Measurements from ENCODE around the gene TAS1R1. TPM values are rescaled to one million over a fixed set of nuclear protein-coding genes. Genes with fewer than 3 reads are reported as not detected.

Gene TAS1R1
- total and polyA plus RNA-seq, 11 donors = not detected

DNA sequence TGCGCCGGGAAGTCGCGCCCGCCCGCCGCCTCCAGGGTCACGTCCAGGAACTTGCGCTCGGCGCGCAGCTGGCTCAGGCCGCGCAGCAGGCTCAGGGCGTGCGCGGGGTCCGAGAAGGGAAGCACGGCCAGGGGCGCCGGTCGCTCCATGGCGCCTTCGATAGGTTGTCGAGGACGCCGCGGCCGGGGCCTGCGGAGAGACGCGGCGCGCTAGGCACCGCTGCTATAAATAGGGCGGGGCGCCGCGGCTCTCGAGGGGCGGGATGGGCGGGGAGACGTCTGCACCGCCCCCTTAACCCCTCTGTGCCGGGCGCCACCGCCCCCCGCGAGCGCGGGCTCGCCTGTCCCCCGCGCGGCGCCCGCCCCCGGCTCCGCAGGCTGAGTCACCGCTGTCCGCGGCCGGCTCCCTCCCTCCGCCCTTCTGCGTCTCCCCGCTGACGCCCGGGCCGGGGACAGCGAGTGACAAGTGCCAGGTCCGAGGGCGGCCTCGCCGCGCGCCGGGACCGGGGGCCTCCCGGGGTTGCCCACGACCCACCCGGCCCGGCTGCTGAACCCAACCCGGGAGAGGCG, 47.6 kb downstream of the TAS1R1 start, which contains the start of gene KLHL21:
Gene KLHL21, minus strand, starts transcription at position 201 of the 569 bp plus-strand sequence. Its CDS starts 52 bp downstream, at position 149.
- Histone ChIP-seq H3K36me3 (peaks cover 0 to 17% (median 14%) of the 10 kb centered on the region in 9 donors), H3K27ac (peak within 1 kb of the TSS; percentile 92 to 100 (median 99)), H3K27me3 (no peaks in the 10 kb centered on the region), H3K4me3 (peak within 1 kb of the TSS; percentile 72 to 96 (median 86)), H3K4me1 (peaks cover 18 to 61% (median 52%) of the 10 kb centered on the region in 12 donors), H3K9me3 (no peaks in the 10 kb centered on the region)
- TF ChIP-seq, protein P1, sequence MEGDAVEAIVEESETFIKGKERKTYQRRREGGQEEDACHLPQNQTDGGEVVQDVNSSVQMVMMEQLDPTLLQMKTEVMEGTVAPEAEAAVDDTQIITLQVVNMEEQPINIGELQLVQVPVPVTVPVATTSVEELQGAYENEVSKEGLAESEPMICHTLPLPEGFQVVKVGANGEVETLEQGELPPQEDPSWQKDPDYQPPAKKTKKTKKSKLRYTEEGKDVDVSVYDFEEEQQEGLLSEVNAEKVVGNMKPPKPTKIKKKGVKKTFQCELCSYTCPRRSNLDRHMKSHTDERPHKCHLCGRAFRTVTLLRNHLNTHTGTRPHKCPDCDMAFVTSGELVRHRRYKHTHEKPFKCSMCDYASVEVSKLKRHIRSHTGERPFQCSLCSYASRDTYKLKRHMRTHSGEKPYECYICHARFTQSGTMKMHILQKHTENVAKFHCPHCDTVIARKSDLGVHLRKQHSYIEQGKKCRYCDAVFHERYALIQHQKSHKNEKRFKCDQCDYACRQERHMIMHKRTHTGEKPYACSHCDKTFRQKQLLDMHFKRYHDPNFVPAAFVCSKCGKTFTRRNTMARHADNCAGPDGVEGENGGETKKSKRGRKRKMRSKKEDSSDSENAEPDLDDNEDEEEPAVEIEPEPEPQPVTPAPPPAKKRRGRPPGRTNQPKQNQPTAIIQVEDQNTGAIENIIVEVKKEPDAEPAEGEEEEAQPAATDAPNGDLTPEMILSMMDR (IDR thresholded peaks at IDR 0.05) = no peak
- TF ChIP-seq POLR2A (IDR thresholded peaks at IDR 0.05) = peak; percentile 70 to 97
- WGBS, 4 donors = 0 to 1% (median 0%) methylated on average over 14 to 84 of the region's 84 CpGs
- DNase-seq = peak; percentile 92 to 96 (median 94)
- intact Hi-C loops (cut with DNase I) = loop anchor here in 2 of 10 donors (1.0 to 5.0 kb wide), 4 partner anchors 10 to 100 kb away; partner anchors contain the start of genes DNAJC11 (in 1 of the 2), NOL9 (in 1 of the 2) and THAP3 (in 1 of the 2)
- ATAC-seq = peak; percentile 46 to 85 (median 74)

- Histone ChIP-seq H3K36me3 (peaks cover 0 to 11% (median 7%) of the 10 kb centered on the region in 9 donors), H3K27ac (peak overlapping the region; percentile 92 to 100 (median 99)), H3K4me3 (peak overlapping the region; percentile 72 to 96 (median 86)), H3K9me3 (no peaks in the 10 kb centered on the region), H3K4me1 (peaks cover 18 to 55% (median 45%) of the 10 kb centered on the region in 12 donors), H3K27me3 (no peaks in the 10 kb centered on the region)
- intact Hi-C loops (cut with DNase I) = loop anchor here in 1 of 10 donors (2.0 to 5.0 kb wide), 2 partner anchors 21 to 99 kb away; partner anchors contain the start of genes DNAJC11 and THAP3
- ATAC-seq = peak; percentile 4 to 48 (median 28)
- TF ChIP-seq POLR2A (IDR thresholded peaks at IDR 0.05) = no peak
- TF ChIP-seq, protein P1 (IDR thresholded peaks at IDR 0.05) = no peak
- 0 to 2% (median 1%) methylated on average over 36 of the region's 36 CpGs for WGBS, 4 donors
- DNase-seq = peak in 4 of 5 donors; percentile 65 to 79 (median 71)
Measured at GRCh38 chr1:6603238-6603914, 48.3 kb downstream of the TAS1R1 start.

DNA sequence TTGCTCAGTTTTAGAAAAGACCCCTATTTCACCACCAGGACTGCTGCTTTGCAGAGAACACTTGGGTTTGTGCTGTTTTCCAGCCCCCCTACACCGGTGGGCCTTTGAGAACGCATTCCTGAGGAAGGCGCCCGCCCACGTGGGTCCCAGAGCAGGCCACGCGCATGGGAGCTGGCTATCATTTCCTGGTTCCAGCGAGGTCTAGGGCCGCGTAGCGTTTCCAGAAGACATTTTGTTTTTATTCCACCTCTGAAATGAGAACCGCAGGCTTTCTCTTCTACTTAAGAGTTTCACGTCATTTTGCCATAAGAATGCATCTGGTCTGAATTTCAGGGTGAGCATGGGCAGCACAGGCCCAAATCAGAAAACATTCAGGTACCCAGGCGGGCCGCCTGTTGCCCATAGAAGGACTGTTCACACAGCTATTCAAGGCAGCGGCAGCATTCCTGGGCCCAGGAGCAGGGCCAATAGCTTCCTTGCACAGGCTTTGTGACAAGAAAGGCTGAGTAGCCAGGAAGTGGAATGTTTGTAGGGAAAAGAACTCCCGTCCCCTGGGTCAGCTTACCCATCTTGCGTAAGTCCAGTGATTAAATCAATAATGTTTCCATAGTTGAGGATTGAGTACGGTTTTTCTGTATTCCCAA, 48.9 kb downstream of the TAS1R1 start:
- peak; percentile 9 to 64 (median 38) for ATAC-seq
- H3K4me3 ChIP-seq = peak overlapping the region in 11 of 12 donors; percentile 72 to 96 (median 90)
- DNase-seq = peak; percentile 81 to 88 (median 82)
- intact Hi-C loops (cut with DNase I) = loop anchor here in 2 of 10 donors (1.0 to 5.0 kb wide), 3 partner anchors 8 to 98 kb away; partner anchors contain the start of genes DNAJC11 (in 1 of the 2) and THAP3 (in 1 of the 2)
- TF ChIP-seq POLR2A (IDR thresholded peaks at IDR 0.05) = peak in 1 of 2 donors; percentile 31
- TF ChIP-seq, protein P1 (IDR thresholded peaks at IDR 0.05) = peak in 1 of 12 donors; percentile 8
- 5 to 18% (median 11%) methylated on average over 19 of the region's 19 CpGs for WGBS, 4 donors
- H3K27me3 ChIP-seq = no peaks in the 10 kb centered on the region
- peaks cover 16 to 50% (median 41%) of the 10 kb centered on the region in 12 donors for H3K4me1 ChIP-seq
- H3K27ac ChIP-seq = peak overlapping the region; percentile 92 to 100 (median 99)
- H3K36me3 ChIP-seq = peaks cover 0 to 4% (median 2%) of the 10 kb centered on the region in 9 donors
- no peaks in the 10 kb centered on the region for H3K9me3 ChIP-seq

Data from heart left ventricle (tissue), 16 donors.